ENCODE measurements around the gene DNAJC8.

The DNAJC8 gene

GRCh38 chr1:28161751-28162150, 71.1 kb downstream of the DNAJC8 start:
- TF ChIP-seq RARB (CRISPR knock-in tag; IDR thresholded peaks at IDR 0.05) (no peak), CSDC2 (CRISPR knock-in tag; IDR thresholded peaks at IDR 0.05) (no peak), PPARA (CRISPR knock-in tag; IDR thresholded peaks at IDR 0.05; ENCODE audit: borderline replicate concordance) (no peak), ZNF565 (CRISPR knock-in tag; conservative IDR thresholded peaks at IDR 0.05; ENCODE audit: low read depth) (no peak), PATZ1 (CRISPR knock-in tag; IDR thresholded peaks at IDR 0.05; ENCODE audit: borderline replicate concordance) (no peak), POU6F1 (CRISPR knock-in tag; IDR thresholded peaks at IDR 0.05; ENCODE audit: borderline replicate concordance, low read depth) (no peak), TSHZ2 (CRISPR knock-in tag; IDR thresholded peaks at IDR 0.05) (no peak), CREB5 (CRISPR knock-in tag; IDR thresholded peaks at IDR 0.05; ENCODE audit: low read depth) (no peak), ZNF70 (CRISPR knock-in tag; IDR thresholded peaks at IDR 0.05) (no peak), ZC3H10 (CRISPR knock-in tag; IDR thresholded peaks at IDR 0.05) (no peak), TCF4 (CRISPR knock-in tag; IDR thresholded peaks at IDR 0.05; ENCODE audit: borderline replicate concordance) (no peak), TOX (CRISPR knock-in tag; IDR thresholded peaks at IDR 0.05; ENCODE audit: borderline replicate concordance) (no peak), ZFP3 (CRISPR knock-in tag; IDR thresholded peaks at IDR 0.05) (no peak), OSR1 (CRISPR knock-in tag; IDR thresholded peaks at IDR 0.05) (no peak), ZNF8 (CRISPR knock-in tag; IDR thresholded peaks at IDR 0.05) (no peak), BACH2 (CRISPR knock-in tag; IDR thresholded peaks at IDR 0.05; ENCODE audit: borderline replicate concordance) (no peak), ESRRG (CRISPR knock-in tag; IDR thresholded peaks at IDR 0.05) (no peak), GLIS3 (CRISPR knock-in tag; IDR thresholded peaks at IDR 0.05) (no peak), SNAI2 (CRISPR knock-in tag; IDR thresholded peaks at IDR 0.05) (no peak)

GRCh38 chr1:28160782-28161266, 72.0 kb downstream of the DNAJC8 start:
- no peak for TF ChIP-seq ZC3H10 (CRISPR knock-in tag; IDR thresholded peaks at IDR 0.05)
- no peak for TF ChIP-seq PPARA (CRISPR knock-in tag; IDR thresholded peaks at IDR 0.05; ENCODE audit: borderline replicate concordance)
- no peak for TF ChIP-seq ZFP3 (CRISPR knock-in tag; IDR thresholded peaks at IDR 0.05)
- TF ChIP-seq TCF4 (CRISPR knock-in tag; IDR thresholded peaks at IDR 0.05; ENCODE audit: borderline replicate concordance) = no peak

More at GRCh38 chr1:28161751-28162150, 71.1 kb downstream of the DNAJC8 start:
- ATAC-seq = no peak

GRCh38 chr1:28159680-28160079, 73.1 kb downstream of the DNAJC8 start:
- no peak for ATAC-seq
- TF ChIP-seq ZFP30 (CRISPR knock-in tag; IDR thresholded peaks at IDR 0.05) (no peak), ZNF70 (CRISPR knock-in tag; IDR thresholded peaks at IDR 0.05) (no peak), ARNTL (CRISPR knock-in tag; IDR thresholded peaks at IDR 0.05; ENCODE audit: borderline replicate concordance, low read depth) (no peak), ZNF565 (CRISPR knock-in tag; conservative IDR thresholded peaks at IDR 0.05; ENCODE audit: low read depth) (no peak), CSDC2 (CRISPR knock-in tag; IDR thresholded peaks at IDR 0.05) (no peak)

More at GRCh38 chr1:28160782-28161266, 72.0 kb downstream of the DNAJC8 start:
- ATAC-seq = no peak

- no peak for ATAC-seq
- TF ChIP-seq ZFP3 (CRISPR knock-in tag; IDR thresholded peaks at IDR 0.05) (no peak), TCF4 (CRISPR knock-in tag; IDR thresholded peaks at IDR 0.05; ENCODE audit: borderline replicate concordance) (no peak), POU6F1 (CRISPR knock-in tag; IDR thresholded peaks at IDR 0.05; ENCODE audit: borderline replicate concordance, low read depth) (no peak), BACH2 (CRISPR knock-in tag; IDR thresholded peaks at IDR 0.05; ENCODE audit: borderline replicate concordance) (no peak), ZNF70 (CRISPR knock-in tag; IDR thresholded peaks at IDR 0.05) (no peak), ZNF565 (CRISPR knock-in tag; conservative IDR thresholded peaks at IDR 0.05; ENCODE audit: low read depth) (no peak), ZNF8 (CRISPR knock-in tag; IDR thresholded peaks at IDR 0.05) (no peak), TSHZ2 (CRISPR knock-in tag; IDR thresholded peaks at IDR 0.05) (no peak), ARNTL (CRISPR knock-in tag; IDR thresholded peaks at IDR 0.05; ENCODE audit: borderline replicate concordance, low read depth) (no peak), CREB5 (CRISPR knock-in tag; IDR thresholded peaks at IDR 0.05; ENCODE audit: low read depth) (no peak), ZC3H10 (CRISPR knock-in tag; IDR thresholded peaks at IDR 0.05) (no peak)
Measured at GRCh38 chr1:28159243-28159642, 73.6 kb downstream of the DNAJC8 start.

Measured in SK-N-SH treated with all-trans-retinoic acid at 6 μM for 48 hours (cell line).